SK-N-SH (cell line): ENCODE data around the gene COL25A1. TPM values are rescaled to one million over a fixed set of nuclear protein-coding genes. Genes with fewer than 3 reads are reported as not detected.
A peak's percentile ranks its signal among the peaks of the same experiment; 100 is the strongest.

ENCODE experiments used
- CTCF ChIA-PET: fragments of 300-600, 350-600 bp; formaldehyde crosslinking; extraction: SDS; loops from one replicate; lab custom pipeline; 2021; lab: Yijun Ruan, JAX
- POLR2A ChIA-PET: fragments of 350-600 bp; sonication (Branson Sonifier 250); formaldehyde crosslinking; extraction: SDS; loops from one replicate; lab custom pipeline; 2020; ENCODE audit warnings: antibody characterized with exemption, inconsistent platforms; lab: Yijun Ruan, JAX
- DNase-seq: peaks from one replicate; pipeline ENCODE4 v3.0.0; 2012
- H2AFZ ChIP-seq: fragments of 200-600 bp; sonication (generic); 2 replicates; pipeline ENCODE4 v1.8.1; 2016; ENCODE audit warnings: antibody characterized with exemption, mild to moderate bottlenecking, low read depth
- H3F3A ChIP-seq: fragments of 200-600 bp; sonication (generic); replicated peaks from 2 replicates; pipeline ENCODE3; 2016; ENCODE audit warnings: antibody characterized with exemption, mild to moderate bottlenecking; ENCODE audit not compliant: insufficient read depth
- H3K27ac ChIP-seq, 2 experiments: fragments of 200-500 bp in 1 of 2; fragments of 200-600 bp in 1 of 2; sonication (Bioruptor generic) in 1 of 2; sonication (generic), shearing (Covaris generic) in 1 of 2; 2 replicates each; pipeline versions ENCODE4 v1.5.1 to v1.6.1; 2014 to 2016; ENCODE audit warnings: low read depth in 2 of 2, inconsistent platforms in 1 of 2, low read length in 1 of 2, mild to moderate bottlenecking in 1 of 2, mixed read lengths in 1 of 2
- H3K27me3 ChIP-seq: fragments of 200-600 bp; sonication (generic), shearing (Covaris generic); 2 replicates; pipeline ENCODE4 v1.6.1; 2016; ENCODE audit warnings: mixed run types; ENCODE audit not compliant: insufficient read depth
- H3K36me3 ChIP-seq, 2 experiments: fragments of 200-500 bp in 1 of 2; fragments of 200-600 bp in 1 of 2; sonication (Bioruptor generic) in 1 of 2; sonication (generic) in 1 of 2; replicated peaks in 1 of 2; 2 replicates each; pipeline versions ENCODE3 to v1.5.1; 2014 to 2016; ENCODE audit warnings: low read length in 1 of 2, mild to moderate bottlenecking in 1 of 2; ENCODE audit not compliant: insufficient read depth in 2 of 2, control insufficient read depth in 1 of 2
- H3K4me1 ChIP-seq, 2 experiments: fragments of 200-500 bp in 1 of 2; fragments of 200-600 bp in 1 of 2; sonication (Bioruptor generic) in 1 of 2; sonication (generic), shearing (Covaris generic) in 1 of 2; 2 replicates each; pipeline versions ENCODE4 v1.5.1 to v1.6.1; 2014 to 2016; ENCODE audit warnings: low read depth in 1 of 2, low read length in 1 of 2, mixed run types in 1 of 2; ENCODE audit not compliant: insufficient read depth in 2 of 2, control insufficient read depth in 1 of 2
- H3K4me2 ChIP-seq: fragments of 200-600 bp; sonication (generic), shearing (Covaris generic); 2 replicates; pipeline ENCODE4 v1.6.1; 2017; ENCODE audit warnings: mixed run types
- H3K4me3 ChIP-seq, 2 experiments: fragments of 200-500 bp in 1 of 2; fragments of 200-600 bp in 1 of 2; sonication (Bioruptor generic) in 1 of 2; sonication (generic), shearing (Covaris generic) in 1 of 2; 2 replicates each; pipeline versions ENCODE4 v1.5.1 to v1.8.1; 2014 to 2016; ENCODE audit warnings: low read depth in 2 of 2, inconsistent platforms in 1 of 2, low read length in 1 of 2, mild to moderate bottlenecking in 1 of 2, mixed read lengths in 1 of 2, moderate library complexity in 1 of 2
- H3K79me2 ChIP-seq: fragments of 200-600 bp; sonication (generic); 2 replicates; pipeline ENCODE4 v1.8.1; 2017; ENCODE audit warnings: mild to moderate bottlenecking; ENCODE audit not compliant: insufficient read depth
- H3K9ac ChIP-seq: fragments of 200-600 bp; sonication (generic); 2 replicates; pipeline ENCODE4 v1.6.1; 2017; ENCODE audit warnings: mixed run types
- H3K9me2 ChIP-seq: fragments of 200-600 bp; sonication (generic); 2 replicates; pipeline ENCODE4 v1.6.1; 2017; ENCODE audit warnings: mixed run types
- H3K9me3 ChIP-seq: fragments of 200-600 bp; sonication (generic); 2 replicates; pipeline ENCODE4 v1.6.1; 2017; ENCODE audit warnings: mixed run types, mild to moderate bottlenecking, moderate library complexity
- H4K20me1 ChIP-seq: fragments of 200-600 bp; sonication (generic); 2 replicates; pipeline ENCODE4 v1.6.1; 2017; ENCODE audit warnings: mild to moderate bottlenecking, mixed run types; ENCODE audit not compliant: insufficient read depth
- FOSL2 ChIP-seq: IDR thresholded peaks from 2 replicates; pipeline ENCODE4 v1.4.0; 2012; ENCODE audit warnings: low read depth, mild to moderate bottlenecking, moderate library complexity, borderline replicate concordance
- GABPA ChIP-seq: IDR thresholded peaks from 2 replicates; pipeline ENCODE4 v1.4.0; 2012; ENCODE audit warnings: low read depth, mild to moderate bottlenecking
- MAX ChIP-seq: IDR thresholded peaks from 2 replicates; pipeline ENCODE4 v1.4.0; 2012; ENCODE audit warnings: low read depth
- MXI1 ChIP-seq: IDR thresholded peaks from 2 replicates; pipeline ENCODE4 v1.6.1; 2012; ENCODE audit warnings: mild to moderate bottlenecking, low read depth, low read length, improper control_type of control experiment
- NFIC ChIP-seq: IDR thresholded peaks from 2 replicates; pipeline ENCODE4 v1.4.0; 2012; ENCODE audit warnings: borderline replicate concordance
- NRF1 ChIP-seq: IDR thresholded peaks from 2 replicates; pipeline ENCODE4 v1.6.1; 2012; ENCODE audit warnings: low read depth, mild to moderate bottlenecking, low read length
- POLR2AphosphoS5 ChIP-seq: IDR thresholded peaks from 2 replicates; pipeline ENCODE4 v1.6.1; 2012; ENCODE audit warnings: low read depth, low read length
- RXRA ChIP-seq: IDR thresholded peaks from 2 replicates; pipeline ENCODE4 v1.4.0; 2012; ENCODE audit warnings: low read depth, mild to moderate bottlenecking, borderline replicate concordance
- SIN3A ChIP-seq: IDR thresholded peaks from 2 replicates; pipeline ENCODE4 v1.6.1; 2012; ENCODE audit warnings: low read depth, mild to moderate bottlenecking, low read length, moderate library complexity, borderline replicate concordance
- SMC3 ChIP-seq: IDR thresholded peaks from 2 replicates; pipeline ENCODE4 v1.6.1; 2012; ENCODE audit warnings: low read depth, low read length, improper control_type of control experiment
- TAF1 ChIP-seq: IDR thresholded peaks from 2 replicates; pipeline ENCODE4 v1.6.1; 2012; ENCODE audit warnings: low read depth, mild to moderate bottlenecking, low read length, moderate library complexity, borderline replicate concordance
- TCF12 ChIP-seq: IDR thresholded peaks from 2 replicates; pipeline ENCODE4 v1.4.0; 2012
- ZBTB33 ChIP-seq: IDR thresholded peaks from 2 replicates; pipeline ENCODE4 v1.4.0; 2012; ENCODE audit warnings: low read depth, borderline replicate concordance
- WGBS: methylation state at CpG from one replicate; pipeline ENCODE4 v1.1.6; 2017; ENCODE audit warnings: low lambda C conversion rate; 5-methylcytosine and 5-hydroxymethylcytosine counted together
- polyA plus RNA-seq, 3 experiments: library from polyadenylated mRNA; depleted of rRNA; stranded (reverse); fragments of >200 nt; gene quantifications; 2 replicates each; pipeline ENCODE4 v1.2.3, GENCODE V29; 2012
- TF ChIP-seq, protein P1 (sequence below): IDR thresholded peaks from 2 replicates; pipeline ENCODE4 v1.4.0; 2012; ENCODE audit warnings: low read depth, borderline replicate concordance

Gene COL25A1
- polyA plus RNA-seq, 1 of the 3 experiments (the other 2 are of a cell fraction): not detected

DNA sequence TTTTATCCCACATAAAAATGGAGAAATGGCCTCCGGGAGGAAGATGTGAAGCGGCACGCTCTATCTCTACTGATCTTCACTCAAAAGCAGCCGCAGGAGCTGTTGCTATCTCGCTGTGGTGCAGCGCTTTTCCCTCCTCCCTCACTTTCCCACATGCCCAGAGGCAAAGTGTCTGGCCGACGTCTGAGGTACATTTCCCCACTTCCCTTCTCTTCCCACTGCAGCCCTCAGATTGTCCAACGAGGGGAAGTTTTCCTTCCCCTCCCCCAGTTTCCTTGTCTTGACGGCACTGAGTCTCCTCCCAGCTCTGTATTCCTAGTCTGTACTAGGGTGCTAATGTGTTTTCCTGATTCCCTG, 660 bp upstream of the COL25A1 start:
- Histone ChIP-seq H3K27me3 (peaks cover 47% of the 10 kb centered on the region), H3K9ac (no peak overlapping the region)

DNA sequence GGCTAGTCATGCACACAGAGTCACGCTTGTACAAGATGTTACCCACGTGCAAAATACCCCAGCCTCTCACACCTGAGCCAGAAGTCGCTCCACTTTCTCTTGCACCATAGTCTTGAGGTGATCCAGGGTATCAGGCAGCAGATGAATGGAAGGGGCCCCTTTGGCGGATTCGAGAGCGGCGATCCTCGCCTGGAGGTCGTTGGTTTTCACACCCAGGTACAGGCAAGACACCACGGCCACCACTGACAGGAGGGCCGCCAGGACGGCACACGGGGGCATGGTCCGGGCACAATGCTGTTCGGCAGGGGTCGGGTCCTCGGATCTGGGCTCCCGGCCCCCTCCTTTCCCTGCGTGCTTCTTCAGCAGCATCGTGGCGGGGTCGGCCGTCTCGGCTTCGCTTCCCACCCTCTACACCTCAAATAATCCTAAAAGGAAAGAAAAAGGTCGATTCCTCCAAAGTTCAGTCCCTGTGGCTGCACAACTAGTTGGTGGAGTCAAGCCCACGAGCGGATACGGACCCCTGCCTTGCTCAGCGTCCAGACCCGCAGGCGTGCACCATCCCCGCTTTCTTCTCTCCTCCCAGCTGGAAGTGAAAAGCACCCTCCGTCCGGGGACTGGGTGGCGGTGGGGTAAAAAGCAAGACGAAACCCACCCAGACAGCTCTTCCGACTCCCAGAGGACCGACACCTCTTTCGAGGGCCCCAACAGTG, 652 bp downstream of the COL25A1 start:
- ChIA-PET POLR2A (no interaction called here), CTCF (interaction anchor here (1.0 kb wide), 1 partner anchor 647 kb away, joined by 3 read pairs; no protein-coding TSS in a partner anchor)
- Histone ChIP-seq H4K20me1 (no peaks in the 10 kb centered on the region), H3K27ac (no peak overlapping the region), H3K9me3 (no peaks in the 10 kb centered on the region), H3K4me1 (peaks cover 0 to 5% of the 10 kb centered on the region in 2 experiments; a peak in 1 of 4 replicates), H3K36me3 (no peaks in the 10 kb centered on the region), H3K9ac (no peak overlapping the region), H3K4me3 (peak overlapping the region in 1 of 2 experiments; percentile 50; a peak in 3 of 4 replicates), H3K27me3 (peaks cover 47% of the 10 kb centered on the region), H2AFZ (no peak overlapping the region), H3K4me2 (peak overlapping the region; percentile 76), H3K9me2 (no peaks in the 10 kb centered on the region), H3F3A (no peaks in the 10 kb centered on the region), H3K79me2 (no peaks in the 10 kb centered on the region)
- WGBS: 12% methylated on average over 33 of the region's 40 CpGs
- TF ChIP-seq SMC3: no peak
- TF ChIP-seq ZBTB33: no peak
- no peak for TF ChIP-seq RXRA
- TF ChIP-seq POLR2AphosphoS5: no peak
- peak; percentile 26 for DNase-seq

More for the DNA sequence above, 660 bp upstream of the COL25A1 start:
- no peak for DNase-seq
- Histone ChIP-seq H3K9me3 (no peaks in the 10 kb centered on the region), H3K4me3 (peak overlapping the region; percentile 25 to 50; a peak in 2 of 4 replicates), H3K4me1 (peaks cover 0 to 5% of the 10 kb centered on the region in 2 experiments; a peak in 1 of 4 replicates), H3K4me2 (peak overlapping the region; percentile 76), H3F3A (no peaks in the 10 kb centered on the region), H3K9me2 (no peaks in the 10 kb centered on the region)
- CTCF ChIA-PET: no interaction called here
- 2% methylated on average over 6 of the region's 10 CpGs for WGBS
- TF ChIP-seq MXI1 (no peak), FOSL2 (no peak), TCF12 (no peak), RXRA (no peak), NRF1 (no peak), NFIC (no peak), POLR2AphosphoS5 (no peak), TAF1 (no peak), SIN3A (no peak), GABPA (no peak), MAX (no peak), ZBTB33 (no peak)
- TF ChIP-seq, protein P1, sequence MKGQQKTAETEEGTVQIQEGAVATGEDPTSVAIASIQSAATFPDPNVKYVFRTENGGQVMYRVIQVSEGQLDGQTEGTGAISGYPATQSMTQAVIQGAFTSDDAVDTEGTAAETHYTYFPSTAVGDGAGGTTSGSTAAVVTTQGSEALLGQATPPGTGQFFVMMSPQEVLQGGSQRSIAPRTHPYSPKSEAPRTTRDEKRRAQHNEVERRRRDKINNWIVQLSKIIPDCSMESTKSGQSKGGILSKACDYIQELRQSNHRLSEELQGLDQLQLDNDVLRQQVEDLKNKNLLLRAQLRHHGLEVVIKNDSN: no peak
- TF ChIP-seq, all 33 proteins: peak for 0
- POLR2A ChIA-PET: no interaction called here
- Histone ChIP-seq H2AFZ (no peak overlapping the region), H4K20me1 (no peaks in the 10 kb centered on the region), H3K36me3 (no peaks in the 10 kb centered on the region), H3K27ac (no peak overlapping the region), H3K79me2 (no peaks in the 10 kb centered on the region)
